Measurements from ENCODE around the gene VPS51. TPM values are rescaled to one million over a fixed set of nuclear protein-coding genes. Genes with fewer than 3 reads are reported as not detected.

VPS51 gene
- total and polyA plus RNA-seq, 2 experiments from 2014 or later = 45.3 to 450 TPM

DNA sequence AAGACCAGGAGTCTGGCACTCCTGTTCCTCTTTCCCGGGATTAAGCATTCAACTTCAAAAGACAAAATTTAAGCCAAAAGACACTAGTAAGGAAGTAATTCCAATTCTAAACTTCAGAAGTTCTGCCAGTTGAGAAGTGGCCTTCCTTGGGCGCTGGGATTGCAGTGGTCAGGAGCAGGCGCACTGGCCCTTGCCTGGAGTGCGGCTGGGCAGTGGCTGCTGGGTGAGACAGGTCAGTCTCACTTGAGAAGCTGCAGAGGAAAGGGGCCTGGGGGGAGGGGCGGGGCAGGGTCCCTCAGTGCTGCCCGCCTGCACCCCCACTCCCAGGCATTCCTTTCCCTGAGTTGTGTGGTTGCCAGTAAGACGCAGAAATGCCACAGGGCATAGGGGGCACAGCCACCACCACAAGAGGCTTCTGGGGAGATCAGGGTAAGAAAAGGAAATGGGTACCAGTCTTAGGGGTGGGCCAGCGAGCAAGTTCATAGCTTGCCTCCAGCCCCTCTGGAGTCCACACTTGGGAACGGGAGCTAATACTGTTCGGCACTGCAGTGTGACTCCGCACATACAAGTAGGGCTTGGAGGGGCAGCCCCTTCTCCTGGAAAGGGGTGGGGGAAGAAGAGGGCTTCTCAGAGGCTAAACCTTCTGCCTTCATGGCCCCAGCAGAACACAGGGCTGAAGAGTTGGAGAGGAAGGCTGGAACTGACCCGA, 31.6 kb downstream of the VPS51 start:
- peaks cover 23% of the 10 kb centered on the region for H3K79me2 ChIP-seq (replicated peaks; ENCODE audit: insufficient read depth)

More for the DNA sequence above, 31.6 kb downstream of the VPS51 start:
- no peak overlapping the region for H3K4me3 Mint-ChIP-seq
- Histone ChIP-seq H3K9me2 (ENCODE audit: insufficient read depth) (no peaks in the 10 kb centered on the region), H3K36me3 (ENCODE audit: insufficient read depth) (peaks cover 6% of the 10 kb centered on the region), H3K4me3 (no peak overlapping the region), H3K4me1 (ENCODE audit: insufficient read depth) (peaks cover 4% of the 10 kb centered on the region; the same call in 1 of the 2 replicates), H4K20me1 (replicated peaks; ENCODE audit: insufficient read depth) (peaks cover 3% of the 10 kb centered on the region; the same call in 1 of the 2 replicates), H3K27ac (ENCODE audit: low read depth) (no peak overlapping the region), H3F3A (replicated peaks; ENCODE audit: low read depth) (peaks cover 10% of the 10 kb centered on the region; the same call in 1 of the 2 replicates), H3K4me2 (no peak overlapping the region), H2AFZ (no peak overlapping the region), H3K27me3 (ENCODE audit: insufficient read depth) (no peaks in the 10 kb centered on the region)
- H3K36me3 Mint-ChIP-seq (ENCODE audit: low read depth) = peaks cover 54% of the 10 kb centered on the region
- no peak for ATAC-seq
- H3K9me3 Mint-ChIP-seq = no peaks in the 10 kb centered on the region; the same call in 2 of the 3 replicates
- peaks cover 5% of the 10 kb centered on the region for H3K4me1 Mint-ChIP-seq
- no peak overlapping the region for H3K27ac Mint-ChIP-seq
- no peak for DNase-seq (ENCODE audit: low spot score)
- TF ChIP-seq POLR2AphosphoS5 (IDR thresholded peaks at IDR 0.05; ENCODE audit: low read depth) (no peak), JUNB (IDR thresholded peaks at IDR 0.05; ENCODE audit: unreplicated experiment) (no peak), CREB1 (CRISPR knock-in tag; IDR thresholded peaks at IDR 0.05; ENCODE audit: low read depth) (no peak), STAT1 (IDR thresholded peaks at IDR 0.05; ENCODE audit: unreplicated experiment) (no peak), REST (IDR thresholded peaks at IDR 0.05; ENCODE audit: unreplicated experiment) (no peak)
- TF ChIP-seq, protein P1, sequence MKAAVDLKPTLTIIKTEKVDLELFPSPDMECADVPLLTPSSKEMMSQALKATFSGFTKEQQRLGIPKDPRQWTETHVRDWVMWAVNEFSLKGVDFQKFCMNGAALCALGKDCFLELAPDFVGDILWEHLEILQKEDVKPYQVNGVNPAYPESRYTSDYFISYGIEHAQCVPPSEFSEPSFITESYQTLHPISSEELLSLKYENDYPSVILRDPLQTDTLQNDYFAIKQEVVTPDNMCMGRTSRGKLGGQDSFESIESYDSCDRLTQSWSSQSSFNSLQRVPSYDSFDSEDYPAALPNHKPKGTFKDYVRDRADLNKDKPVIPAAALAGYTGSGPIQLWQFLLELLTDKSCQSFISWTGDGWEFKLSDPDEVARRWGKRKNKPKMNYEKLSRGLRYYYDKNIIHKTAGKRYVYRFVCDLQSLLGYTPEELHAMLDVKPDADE (IDR thresholded peaks at IDR 0.05) = no peak
- TF ChIP-seq, protein P2, sequence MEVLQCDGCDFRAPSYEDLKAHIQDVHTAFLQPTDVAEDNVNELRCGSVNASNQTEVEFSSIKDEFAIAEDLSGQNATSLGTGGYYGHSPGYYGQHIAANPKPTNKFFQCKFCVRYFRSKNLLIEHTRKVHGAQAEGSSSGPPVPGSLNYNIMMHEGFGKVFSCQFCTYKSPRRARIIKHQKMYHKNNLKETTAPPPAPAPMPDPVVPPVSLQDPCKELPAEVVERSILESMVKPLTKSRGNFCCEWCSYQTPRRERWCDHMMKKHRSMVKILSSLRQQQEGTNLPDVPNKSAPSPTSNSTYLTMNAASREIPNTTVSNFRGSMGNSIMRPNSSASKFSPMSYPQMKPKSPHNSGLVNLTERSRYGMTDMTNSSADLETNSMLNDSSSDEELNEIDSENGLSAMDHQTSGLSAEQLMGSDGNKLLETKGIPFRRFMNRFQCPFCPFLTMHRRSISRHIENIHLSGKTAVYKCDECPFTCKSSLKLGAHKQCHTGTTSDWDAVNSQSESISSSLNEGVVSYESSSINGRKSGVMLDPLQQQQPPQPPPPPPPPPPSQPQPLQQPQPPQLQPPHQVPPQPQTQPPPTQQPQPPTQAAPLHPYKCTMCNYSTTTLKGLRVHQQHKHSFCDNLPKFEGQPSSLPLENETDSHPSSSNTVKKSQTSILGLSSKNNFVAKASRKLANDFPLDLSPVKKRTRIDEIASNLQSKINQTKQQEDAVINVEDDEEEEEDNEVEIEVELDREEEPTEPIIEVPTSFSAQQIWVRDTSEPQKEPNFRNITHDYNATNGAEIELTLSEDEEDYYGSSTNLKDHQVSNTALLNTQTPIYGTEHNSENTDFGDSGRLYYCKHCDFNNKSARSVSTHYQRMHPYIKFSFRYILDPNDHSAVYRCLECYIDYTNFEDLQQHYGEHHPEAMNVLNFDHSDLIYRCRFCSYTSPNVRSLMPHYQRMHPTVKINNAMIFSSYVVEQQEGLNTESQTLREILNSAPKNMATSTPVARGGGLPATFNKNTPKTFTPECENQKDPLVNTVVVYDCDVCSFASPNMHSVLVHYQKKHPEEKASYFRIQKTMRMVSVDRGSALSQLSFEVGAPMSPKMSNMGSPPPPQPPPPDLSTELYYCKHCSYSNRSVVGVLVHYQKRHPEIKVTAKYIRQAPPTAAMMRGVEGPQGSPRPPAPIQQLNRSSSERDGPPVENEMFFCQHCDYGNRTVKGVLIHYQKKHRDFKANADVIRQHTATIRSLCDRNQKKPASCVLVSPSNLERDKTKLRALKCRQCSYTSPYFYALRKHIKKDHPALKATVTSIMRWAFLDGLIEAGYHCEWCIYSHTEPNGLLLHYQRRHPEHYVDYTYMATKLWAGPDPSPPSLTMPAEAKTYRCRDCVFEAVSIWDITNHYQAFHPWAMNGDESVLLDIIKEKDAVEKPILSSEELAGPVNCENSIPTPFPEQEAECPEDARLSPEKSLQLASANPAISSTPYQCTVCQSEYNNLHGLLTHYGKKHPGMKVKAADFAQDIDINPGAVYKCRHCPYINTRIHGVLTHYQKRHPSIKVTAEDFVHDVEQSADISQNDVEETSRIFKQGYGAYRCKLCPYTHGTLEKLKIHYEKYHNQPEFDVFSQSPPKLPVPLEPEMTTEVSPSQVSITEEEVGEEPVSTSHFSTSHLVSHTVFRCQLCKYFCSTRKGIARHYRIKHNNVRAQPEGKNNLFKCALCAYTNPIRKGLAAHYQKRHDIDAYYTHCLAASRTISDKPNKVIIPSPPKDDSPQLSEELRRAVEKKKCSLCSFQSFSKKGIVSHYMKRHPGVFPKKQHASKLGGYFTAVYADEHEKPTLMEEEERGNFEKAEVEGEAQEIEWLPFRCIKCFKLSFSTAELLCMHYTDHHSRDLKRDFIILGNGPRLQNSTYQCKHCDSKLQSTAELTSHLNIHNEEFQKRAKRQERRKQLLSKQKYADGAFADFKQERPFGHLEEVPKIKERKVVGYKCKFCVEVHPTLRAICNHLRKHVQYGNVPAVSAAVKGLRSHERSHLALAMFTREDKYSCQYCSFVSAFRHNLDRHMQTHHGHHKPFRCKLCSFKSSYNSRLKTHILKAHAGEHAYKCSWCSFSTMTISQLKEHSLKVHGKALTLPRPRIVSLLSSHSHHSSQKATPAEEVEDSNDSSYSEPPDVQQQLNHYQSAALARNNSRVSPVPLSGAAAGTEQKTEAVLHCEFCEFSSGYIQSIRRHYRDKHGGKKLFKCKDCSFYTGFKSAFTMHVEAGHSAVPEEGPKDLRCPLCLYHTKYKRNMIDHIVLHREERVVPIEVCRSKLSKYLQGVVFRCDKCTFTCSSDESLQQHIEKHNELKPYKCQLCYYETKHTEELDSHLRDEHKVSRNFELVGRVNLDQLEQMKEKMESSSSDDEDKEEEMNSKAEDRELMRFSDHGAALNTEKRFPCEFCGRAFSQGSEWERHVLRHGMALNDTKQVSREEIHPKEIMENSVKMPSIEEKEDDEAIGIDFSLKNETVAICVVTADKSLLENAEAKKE (CRISPR knock-in tag; IDR thresholded peaks at IDR 0.05) = no peak
- H3K27me3 Mint-ChIP-seq (ENCODE audit: insufficient read depth, low read depth, poor library complexity) = peaks cover 3% of the 10 kb centered on the region
